Measurements from ENCODE around the gene TPSD1.
"Not testable (repeated sequence)": the region's sequence is repeated elsewhere in the genome, so short reads cannot be mapped to it uniquely, and the experiment has no call there.

Gene TPSD1

DNA sequence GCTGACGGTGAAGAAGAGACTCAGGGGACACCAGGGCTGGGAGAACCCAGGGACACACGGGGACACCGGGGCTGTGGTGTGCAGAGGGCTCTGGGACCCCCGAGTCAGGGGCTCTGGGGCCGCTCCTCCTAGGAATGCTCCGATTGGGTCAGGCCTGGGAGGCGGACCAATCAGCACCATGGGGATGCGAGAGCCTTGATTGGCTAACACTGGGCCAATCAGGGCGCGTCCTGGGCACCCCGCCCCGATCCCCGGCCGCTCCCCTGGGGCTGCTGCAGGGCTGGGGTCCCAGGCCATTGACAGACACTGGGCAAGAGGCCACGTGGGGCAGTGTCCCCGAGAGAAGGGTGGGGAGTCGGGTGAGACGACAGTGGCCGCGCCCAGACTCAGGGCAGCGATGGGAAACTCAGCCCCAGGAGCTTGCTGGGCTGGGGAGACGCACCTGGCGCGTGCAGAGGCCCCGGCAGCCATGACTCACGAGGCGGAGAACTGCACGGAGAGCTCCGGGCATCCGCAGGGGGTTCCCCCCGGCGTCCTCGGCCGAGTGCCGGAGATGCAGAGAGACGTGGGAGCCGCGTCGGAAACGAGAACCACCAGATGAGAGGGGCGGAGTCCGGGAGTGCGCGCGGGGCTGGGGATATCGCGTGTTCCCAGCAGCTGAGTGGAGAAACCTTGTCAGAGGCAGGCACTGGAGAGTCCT lies 23.7 kb upstream of the TPSD1 start:
- not testable (repeated sequence) for H3K27ac ChIP-seq

DNA sequence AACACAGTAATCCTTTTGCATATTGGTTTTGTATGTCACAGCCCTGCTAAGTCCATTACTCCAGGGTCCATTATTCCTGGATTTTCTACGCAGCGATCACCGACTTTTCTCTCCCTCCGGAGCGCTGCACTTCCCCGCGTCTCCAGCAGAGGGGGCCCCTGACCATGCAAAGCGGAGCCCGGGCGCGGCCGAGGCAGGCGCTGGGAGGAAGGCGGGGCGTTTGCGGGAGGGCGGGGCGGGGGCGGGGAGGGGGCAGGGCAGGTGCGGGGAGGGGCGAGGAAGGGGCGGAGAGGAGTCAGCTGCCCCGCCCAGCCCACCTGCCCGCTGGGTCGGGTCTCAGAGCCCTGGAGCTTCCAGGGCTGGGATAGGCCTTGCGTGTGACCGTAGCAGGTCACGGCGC lies 19.2 kb upstream of the TPSD1 start:
- not testable (repeated sequence) for H3K27ac ChIP-seq

DNA sequence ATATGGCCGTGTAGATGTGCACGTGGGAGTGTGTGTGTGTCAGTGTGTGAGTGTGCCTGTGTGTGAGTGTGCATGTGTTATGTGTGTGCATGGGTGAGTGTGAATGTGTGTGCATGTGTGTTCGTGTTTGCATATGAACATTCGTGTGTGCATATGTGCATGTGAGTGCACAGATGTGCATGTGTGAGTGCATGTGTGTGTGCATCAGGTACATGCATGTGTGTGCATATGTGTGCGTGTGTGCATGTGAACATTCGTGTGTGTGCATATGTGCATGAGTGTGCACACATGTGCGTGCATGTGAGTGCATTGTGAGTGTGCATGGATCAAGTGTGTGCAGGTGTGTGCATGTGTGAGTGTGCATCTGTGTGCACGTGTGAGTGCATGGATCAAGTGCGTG lies 17.9 kb upstream of the TPSD1 start:
- TF ChIP-seq ZFX (IDR thresholded peaks at IDR 0.05; ENCODE audit: borderline replicate concordance), result no peak
- TF ChIP-seq, protein P1, sequence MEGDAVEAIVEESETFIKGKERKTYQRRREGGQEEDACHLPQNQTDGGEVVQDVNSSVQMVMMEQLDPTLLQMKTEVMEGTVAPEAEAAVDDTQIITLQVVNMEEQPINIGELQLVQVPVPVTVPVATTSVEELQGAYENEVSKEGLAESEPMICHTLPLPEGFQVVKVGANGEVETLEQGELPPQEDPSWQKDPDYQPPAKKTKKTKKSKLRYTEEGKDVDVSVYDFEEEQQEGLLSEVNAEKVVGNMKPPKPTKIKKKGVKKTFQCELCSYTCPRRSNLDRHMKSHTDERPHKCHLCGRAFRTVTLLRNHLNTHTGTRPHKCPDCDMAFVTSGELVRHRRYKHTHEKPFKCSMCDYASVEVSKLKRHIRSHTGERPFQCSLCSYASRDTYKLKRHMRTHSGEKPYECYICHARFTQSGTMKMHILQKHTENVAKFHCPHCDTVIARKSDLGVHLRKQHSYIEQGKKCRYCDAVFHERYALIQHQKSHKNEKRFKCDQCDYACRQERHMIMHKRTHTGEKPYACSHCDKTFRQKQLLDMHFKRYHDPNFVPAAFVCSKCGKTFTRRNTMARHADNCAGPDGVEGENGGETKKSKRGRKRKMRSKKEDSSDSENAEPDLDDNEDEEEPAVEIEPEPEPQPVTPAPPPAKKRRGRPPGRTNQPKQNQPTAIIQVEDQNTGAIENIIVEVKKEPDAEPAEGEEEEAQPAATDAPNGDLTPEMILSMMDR (IDR thresholded peaks at IDR 0.05), result no peak
- H3K27ac ChIP-seq, result no peak overlapping the region

DNA sequence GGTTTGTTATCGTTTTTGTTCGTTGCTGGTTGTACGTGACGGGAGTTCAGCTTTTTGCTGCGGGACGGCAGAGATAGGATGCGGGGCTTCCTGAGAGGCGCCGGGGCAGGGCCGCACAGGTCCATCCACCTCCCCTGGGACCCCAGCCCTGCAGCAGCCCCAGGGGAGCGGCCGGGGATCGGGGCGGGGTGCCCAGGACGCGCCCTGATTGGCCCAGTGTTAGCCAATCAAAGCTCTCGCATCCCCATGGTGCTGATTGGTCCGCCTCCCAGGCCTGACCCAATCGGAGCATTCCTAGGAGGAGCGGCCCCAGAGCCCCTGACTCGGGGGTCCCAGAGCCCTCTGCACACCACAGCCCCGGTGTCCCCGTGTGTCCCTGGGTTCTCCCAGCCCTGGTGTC lies 17.0 kb upstream of the TPSD1 start:
- not testable (repeated sequence) for H3K27ac ChIP-seq

DNA sequence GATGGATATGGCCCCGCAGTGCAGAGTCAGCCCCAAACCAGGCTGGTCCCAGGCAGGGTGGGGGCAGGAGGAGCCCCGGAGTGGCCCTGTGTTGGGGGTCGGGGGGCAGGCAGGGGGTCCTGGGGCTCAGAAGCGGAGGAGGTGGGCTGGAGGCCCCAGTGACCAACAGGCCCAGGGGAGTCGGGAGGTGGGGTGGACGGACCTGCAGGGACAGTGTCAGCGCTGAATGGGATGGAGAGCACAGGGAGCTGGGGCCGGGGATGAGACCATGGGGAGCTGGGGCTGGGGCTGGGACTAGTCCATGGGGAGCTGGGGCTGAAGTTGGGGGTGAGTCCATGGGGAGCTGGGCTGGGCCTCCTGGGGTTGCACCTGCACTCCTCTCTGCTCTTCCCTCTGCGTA lies 16.3 kb upstream of the TPSD1 start:
- not testable (repeated sequence) for H3K27ac ChIP-seq

DNA sequence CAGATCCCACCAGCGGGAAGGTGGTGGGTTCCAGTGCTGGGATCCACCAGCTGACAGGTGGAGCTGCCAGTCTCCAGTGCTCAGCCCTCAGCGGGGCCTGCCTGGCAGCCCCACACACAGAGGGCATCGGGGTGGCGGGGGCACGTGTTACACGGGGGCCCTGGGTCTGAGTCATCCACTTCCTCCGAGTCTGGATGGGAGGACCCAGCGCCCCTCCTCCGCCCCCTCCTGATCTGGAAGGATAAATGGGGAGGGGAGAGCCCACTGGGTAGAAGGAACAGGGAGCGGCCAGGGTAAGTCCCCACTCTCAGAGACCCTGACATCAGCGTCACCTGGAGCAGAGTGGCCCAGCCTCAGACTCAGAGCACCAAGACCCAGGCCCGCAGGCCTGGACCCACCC lies 15.4 kb upstream of the TPSD1 start, which contains the start of gene TPSAB1:
Gene TPSAB1, plus strand, starts transcription at position 270 of the 400 bp plus-strand sequence. CDS start 234 bp downstream, outside the sequence.
- H3K27ac ChIP-seq, result not testable (repeated sequence)

DNA sequence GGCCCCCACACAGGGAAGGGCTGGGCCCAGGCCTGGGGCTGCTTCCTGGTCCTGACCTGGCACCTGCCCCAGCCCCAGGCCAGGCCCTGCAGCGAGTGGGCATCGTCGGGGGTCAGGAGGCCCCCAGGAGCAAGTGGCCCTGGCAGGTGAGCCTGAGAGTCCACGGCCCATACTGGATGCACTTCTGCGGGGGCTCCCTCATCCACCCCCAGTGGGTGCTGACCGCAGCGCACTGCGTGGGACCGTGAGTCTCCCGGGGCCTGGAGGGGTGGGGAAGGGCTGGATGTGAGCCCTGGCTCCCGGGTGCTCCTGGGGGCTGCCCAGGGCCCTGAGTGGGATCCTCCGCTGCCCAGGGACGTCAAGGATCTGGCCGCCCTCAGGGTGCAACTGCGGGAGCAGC lies 14.8 kb upstream of the TPSD1 start:
- not testable (repeated sequence) for H3K27ac ChIP-seq

DNA sequence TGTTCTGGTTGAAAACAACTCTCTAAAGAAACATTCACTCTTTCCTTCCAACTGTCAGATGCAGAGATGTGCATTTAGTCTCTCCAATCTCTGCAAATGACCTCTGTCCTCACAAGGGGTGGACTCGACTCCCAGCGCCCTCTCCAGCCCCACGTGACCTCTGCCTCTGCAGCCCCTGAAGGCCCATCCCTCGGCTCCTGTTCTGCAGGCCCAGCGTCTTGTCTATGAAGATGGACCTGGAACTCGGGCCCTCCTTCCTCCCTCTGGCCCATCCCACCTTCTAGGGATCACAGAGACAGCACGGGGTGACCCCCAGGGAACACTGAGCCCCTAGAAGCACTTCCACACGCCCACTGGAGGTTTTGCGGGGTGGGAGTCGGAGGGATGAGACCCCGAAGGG lies 12.5 kb upstream of the TPSD1 start:
- H3K27ac ChIP-seq, result not testable (repeated sequence)

DNA sequence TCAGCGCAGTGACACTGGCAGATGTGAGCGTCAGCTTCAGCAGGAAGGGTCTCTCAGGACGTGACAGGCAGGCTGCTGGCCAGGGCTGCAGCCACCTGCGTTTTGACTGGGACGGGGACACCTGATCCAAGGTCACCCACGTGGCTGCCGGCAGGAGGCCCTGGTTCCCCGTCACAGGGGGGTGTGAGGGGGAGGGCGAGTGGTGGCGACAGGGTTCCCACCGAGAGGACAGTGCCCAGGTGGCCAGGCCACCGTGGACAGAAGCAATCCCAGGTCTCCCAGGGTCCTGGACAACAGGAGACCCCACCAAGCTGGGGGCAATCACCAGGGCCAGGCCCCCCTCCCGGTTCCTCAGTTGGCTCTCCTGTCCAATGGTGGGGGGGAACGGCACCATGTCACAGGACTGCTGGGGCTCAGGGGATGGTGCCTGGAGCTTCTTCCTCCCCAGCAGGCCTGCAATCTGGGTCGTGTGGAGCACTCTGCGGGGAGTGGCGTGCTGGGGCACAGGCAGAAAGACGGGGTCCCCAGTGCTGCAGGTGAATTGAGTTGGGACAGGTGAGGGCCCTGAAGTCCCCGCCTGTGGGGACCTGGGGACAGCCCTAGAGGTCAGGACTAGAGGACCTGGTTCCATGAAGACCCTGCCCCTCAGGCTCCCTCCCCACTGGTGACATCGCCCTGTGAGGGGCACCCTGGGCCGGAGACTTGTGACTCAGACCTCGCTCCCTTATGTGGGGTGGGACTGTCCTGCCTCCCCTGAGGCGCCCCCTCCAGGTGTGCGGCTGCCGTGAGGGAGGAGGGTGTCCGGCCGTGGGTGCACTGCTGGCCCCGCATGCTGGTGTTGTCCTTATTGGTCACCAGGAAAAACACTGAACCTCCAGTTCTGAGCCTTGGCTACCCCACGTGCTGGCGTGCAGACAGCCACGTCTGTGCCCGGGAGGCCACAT lies 11.7 kb upstream of the TPSD1 start:
- not testable (repeated sequence) for H3K27ac ChIP-seq

DNA sequence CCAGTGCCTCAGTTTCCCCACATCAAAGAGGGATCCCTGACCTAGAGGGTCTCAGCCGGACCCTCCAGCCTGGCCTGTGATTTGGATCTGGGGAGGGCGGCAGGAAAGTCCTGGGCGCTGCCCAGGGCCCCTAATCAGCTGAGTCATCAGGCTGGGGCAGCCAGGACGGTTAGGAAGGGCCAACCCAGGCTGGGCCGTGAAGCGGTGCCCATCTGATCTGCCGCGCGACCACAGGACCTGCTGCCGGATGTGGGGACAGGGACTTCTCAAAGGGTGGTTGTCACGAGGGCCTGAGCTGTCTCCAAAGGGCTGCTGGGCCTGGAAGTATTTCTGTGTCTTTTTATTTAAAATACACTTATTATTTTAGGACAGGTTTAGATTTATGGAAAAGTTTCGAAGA lies 11.0 kb upstream of the TPSD1 start:
- TF ChIP-seq ZFX (IDR thresholded peaks at IDR 0.05; ENCODE audit: borderline replicate concordance), result no peak
- TF ChIP-seq, protein P1 (IDR thresholded peaks at IDR 0.05), result no peak
- no peak overlapping the region for H3K27ac ChIP-seq

DNA sequence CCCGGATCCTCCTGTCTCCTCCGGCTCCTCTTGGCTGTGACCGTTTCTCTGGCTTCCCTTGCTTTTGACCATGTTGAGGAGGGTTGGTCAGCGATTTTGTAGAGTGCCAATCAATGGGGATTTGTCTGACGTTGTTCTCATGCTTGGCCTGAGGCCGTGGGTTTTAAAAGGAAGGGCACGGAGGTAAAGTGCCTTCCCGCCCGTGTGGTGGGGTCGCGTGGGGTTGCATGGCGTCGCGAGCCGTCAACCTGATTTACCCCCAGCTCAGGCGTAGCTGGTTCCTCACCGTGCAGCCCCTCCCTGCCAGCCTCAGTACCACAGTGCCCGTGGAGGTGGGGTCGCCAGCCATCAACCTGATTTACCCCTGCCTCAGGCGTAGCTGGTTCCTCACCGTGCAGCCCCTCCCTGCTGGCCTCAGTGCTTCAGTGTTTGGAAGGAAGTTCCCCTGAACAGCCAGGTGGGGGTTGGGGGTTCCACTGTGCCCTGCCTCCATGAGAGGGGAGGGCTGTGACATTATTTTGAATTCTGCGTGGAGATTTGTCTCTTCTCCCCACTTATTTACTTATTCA lies 10.3 kb upstream of the TPSD1 start:
- TF ChIP-seq, protein P1 (IDR thresholded peaks at IDR 0.05), result no peak
- TF ChIP-seq ZFX (IDR thresholded peaks at IDR 0.05; ENCODE audit: borderline replicate concordance), result no peak

DNA sequence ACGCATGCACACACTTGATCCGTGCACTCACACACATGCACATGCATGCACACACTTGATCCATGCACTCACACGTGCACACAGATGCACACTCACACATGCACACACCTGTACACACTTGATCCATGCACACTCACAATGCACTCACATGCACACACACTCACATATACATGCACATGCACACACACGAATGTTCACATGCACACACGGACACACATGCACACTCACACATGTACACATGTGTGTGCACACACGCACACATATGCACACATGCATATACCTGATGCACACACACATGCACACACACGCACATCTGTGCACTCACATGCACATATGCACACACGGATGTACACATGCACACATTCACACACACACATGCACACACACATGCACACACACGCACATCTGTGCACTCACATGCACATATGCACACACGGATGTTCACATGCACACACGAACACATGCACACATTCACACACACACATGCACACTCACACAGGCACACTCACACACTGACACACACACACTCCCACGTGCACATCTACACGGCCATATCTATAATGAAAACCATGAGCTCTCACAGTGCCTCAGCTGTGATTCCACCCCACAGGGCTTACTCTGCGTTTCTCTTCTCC lies 7.8 kb upstream of the TPSD1 start:
- H3K27ac ChIP-seq, result not testable (repeated sequence)

More for the DNA sequence above, 10.3 kb upstream of the TPSD1 start:
- H3K27ac ChIP-seq, result no peak overlapping the region

DNA sequence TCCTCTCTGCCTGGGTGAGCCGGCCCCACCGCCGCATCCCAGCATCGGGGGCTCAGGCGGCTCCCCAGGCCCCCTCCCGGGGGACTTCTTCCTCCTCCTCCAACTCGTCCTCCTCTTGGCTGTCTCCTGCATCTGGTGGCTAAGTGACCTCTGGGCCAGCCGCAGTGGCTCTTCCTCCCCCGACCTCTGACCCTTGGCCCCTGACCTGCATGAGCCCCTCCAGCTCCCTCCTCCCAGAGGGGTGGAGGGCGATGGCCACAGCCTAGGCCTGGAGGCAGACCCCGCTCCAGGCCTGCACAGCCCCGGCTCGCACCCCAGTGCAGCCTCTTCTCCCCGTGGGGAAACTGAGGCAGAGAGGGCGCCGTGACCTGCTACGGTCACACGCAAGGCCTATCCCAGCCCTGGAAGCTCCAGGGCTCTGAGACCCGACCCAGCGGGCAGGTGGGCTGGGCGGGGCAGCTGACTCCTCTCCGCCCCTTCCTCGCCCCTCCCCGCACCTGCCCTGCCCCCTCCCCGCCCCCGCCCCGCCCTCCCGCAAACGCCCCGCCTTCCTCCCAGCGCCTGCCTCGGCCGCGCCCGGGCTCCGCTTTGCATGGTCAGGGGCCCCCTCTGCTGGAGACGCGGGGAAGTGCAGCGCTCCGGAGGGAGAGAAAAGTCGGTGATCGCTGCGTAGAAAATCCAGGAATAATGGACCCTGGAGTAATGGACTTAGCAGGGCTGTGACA lies 6.7 kb upstream of the TPSD1 start:
- not testable (repeated sequence) for H3K27ac ChIP-seq

DNA sequence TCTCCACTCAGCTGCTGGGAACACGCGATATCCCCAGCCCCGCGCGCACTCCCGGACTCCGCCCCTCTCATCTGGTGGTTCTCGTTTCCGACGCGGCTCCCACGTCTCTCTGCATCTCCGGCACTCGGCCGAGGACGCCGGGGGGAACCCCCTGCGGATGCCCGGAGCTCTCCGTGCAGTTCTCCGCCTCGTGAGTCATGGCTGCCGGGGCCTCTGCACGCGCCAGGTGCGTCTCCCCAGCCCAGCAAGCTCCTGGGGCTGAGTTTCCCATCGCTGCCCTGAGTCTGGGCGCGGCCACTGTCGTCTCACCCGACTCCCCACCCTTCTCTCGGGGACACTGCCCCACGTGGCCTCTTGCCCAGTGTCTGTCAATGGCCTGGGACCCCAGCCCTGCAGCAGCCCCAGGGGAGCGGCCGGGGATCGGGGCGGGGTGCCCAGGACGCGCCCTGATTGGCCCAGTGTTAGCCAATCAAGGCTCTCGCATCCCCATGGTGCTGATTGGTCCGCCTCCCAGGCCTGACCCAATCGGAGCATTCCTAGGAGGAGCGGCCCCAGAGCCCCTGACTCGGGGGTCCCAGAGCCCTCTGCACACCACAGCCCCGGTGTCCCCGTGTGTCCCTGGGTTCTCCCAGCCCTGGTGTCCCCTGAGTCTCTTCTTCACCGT lies 2.0 kb upstream of the TPSD1 start:
- not testable (repeated sequence) for H3K27ac ChIP-seq

DNA sequence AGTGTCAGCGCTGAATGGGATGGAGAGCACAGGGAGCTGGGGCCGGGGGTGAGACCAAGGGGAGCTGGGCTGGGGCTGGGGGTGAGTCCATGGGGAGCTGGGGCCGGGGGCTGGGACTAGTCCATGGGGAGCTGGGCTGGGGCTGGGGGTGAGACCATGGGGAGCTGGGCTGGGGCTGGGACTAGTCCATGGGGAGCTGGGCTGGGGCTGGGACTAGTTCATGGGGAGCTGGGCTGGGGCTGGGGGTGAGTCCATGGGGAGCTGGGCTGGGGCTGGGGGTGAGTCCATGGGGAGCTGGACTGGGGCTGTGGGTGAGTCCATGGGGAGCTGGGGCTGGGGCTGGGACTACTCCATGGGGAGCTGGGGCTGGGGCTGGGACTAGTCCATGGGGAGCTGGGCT lies 1.0 kb upstream of the TPSD1 start:
- H3K27ac ChIP-seq, result not testable (repeated sequence)

Data from 22Rv1 (cell line).